Cardiac muscle cell (in vitro differentiated cells and primary cell): ENCODE measurements around the gene ALPL. TPM values are rescaled to one million over a fixed set of nuclear protein-coding genes. Genes with fewer than 3 reads are reported as not detected.
A peak's percentile ranks its signal among the peaks of the same experiment; 100 is the strongest.

Source experiments
- DNase-seq, 2 donors: peaks; one replicate each; pipeline versions ENCODE4 v3.0.0 to v3.0.0-alpha.2; 2010 to 2017; ENCODE audit warnings: low read depth in 1 of 2, low spot score in 1 of 2
- H3K27ac ChIP-seq: fragments of 200-600 bp; sonication (generic); 2 replicates; pipeline ENCODE4 v1.5.1; 2016
- H3K27me3 ChIP-seq: fragments of 200-600 bp; sonication (generic); 2 replicates; pipeline ENCODE4 v1.6.0; 2016; ENCODE audit warnings: control low read depth
- H3K36me3 ChIP-seq: fragments of 200-600 bp; sonication (generic); 2 replicates; pipeline ENCODE4 v1.5.1; 2016; ENCODE audit warnings: control low read depth
- H3K4me1 ChIP-seq: fragments of 200-600 bp; sonication (generic); 2 replicates; pipeline ENCODE4 v1.8.1; 2017; ENCODE audit warnings: low read depth, mild to moderate bottlenecking, mixed run types
- H3K4me3 ChIP-seq: fragments of 200-600 bp; sonication (generic); 2 replicates; pipeline ENCODE4 v1.5.1; 2016; ENCODE audit warnings: mild to moderate bottlenecking
- H3K9me3 ChIP-seq: fragments of 200-600 bp; sonication (generic); 2 replicates; pipeline ENCODE4 v1.5.1; 2017; ENCODE audit warnings: low read depth, mild to moderate bottlenecking, control low read depth
- CTCF ChIP-seq: IDR thresholded peaks from 2 replicates; pipeline ENCODE4 v1.5.1; 2012; ENCODE audit warnings: low read depth, mild to moderate bottlenecking, low read length
- polyA plus RNA-seq: library from polyadenylated mRNA; unstranded; fragments of >200 nt; fragmentation: Nextera tagmentation; extraction: Ambion mirVana; gene quantifications from 2 replicates; pipeline ENCODE4 v1.2.1, GENCODE V29; 2016
- total RNA-seq: library from RNA; depleted of rRNA; stranded (reverse); fragments of >200 nt; gene quantifications from 2 replicates; pipeline ENCODE4 v1.2.3, GENCODE V29; 2016

ALPL gene
- total and polyA plus RNA-seq, 2 experiments from 2014 or later, result 0.21 to 0.27 TPM

GRCh38 chr1:21590934-21591333 is 81.7 kb downstream of the ALPL start:
- Histone ChIP-seq H3K4me3 (no peak overlapping the region), H3K36me3 (no peaks in the 10 kb centered on the region)
- no peak for TF ChIP-seq CTCF

GRCh38 chr1:21592086-21592865 is 83.1 kb downstream of the ALPL start:
- Histone ChIP-seq H3K9me3 (no peaks in the 10 kb centered on the region), H3K27me3 (no peaks in the 10 kb centered on the region), H3K27ac (no peak overlapping the region), H3K36me3 (no peaks in the 10 kb centered on the region), H3K4me3 (no peak overlapping the region), H3K4me1 (no peaks in the 10 kb centered on the region)
- TF ChIP-seq CTCF, result no peak
- DNase-seq, result no peak

More at GRCh38 chr1:21590934-21591333, 81.7 kb downstream of the ALPL start:
- Histone ChIP-seq H3K4me1 (no peaks in the 10 kb centered on the region), H3K27ac (no peak overlapping the region), H3K9me3 (no peaks in the 10 kb centered on the region), H3K27me3 (no peaks in the 10 kb centered on the region)
- no peak for DNase-seq

- no peaks in the 10 kb centered on the region for H3K4me1 ChIP-seq
- H3K36me3 ChIP-seq, result no peaks in the 10 kb centered on the region
- no peaks in the 10 kb centered on the region for H3K27me3 ChIP-seq
- no peak overlapping the region for H3K4me3 ChIP-seq
- no peak for DNase-seq
- no peaks in the 10 kb centered on the region for H3K9me3 ChIP-seq
- no peak for TF ChIP-seq CTCF
- H3K27ac ChIP-seq, result no peak overlapping the region
These were observed 84.0 kb downstream of the ALPL start for GRCh38 chr1:21593231-21593630.

- H3K27me3 ChIP-seq, result no peaks in the 10 kb centered on the region
- DNase-seq, result peak in 1 of 2 donors; percentile 21
- no peak for TF ChIP-seq CTCF
- no peak overlapping the region for H3K27ac ChIP-seq
- H3K36me3 ChIP-seq, result no peaks in the 10 kb centered on the region
- no peaks in the 10 kb centered on the region for H3K9me3 ChIP-seq
- no peak overlapping the region for H3K4me3 ChIP-seq
- no peaks in the 10 kb centered on the region for H3K4me1 ChIP-seq
These were observed 85.3 kb downstream of the ALPL start for GRCh38 chr1:21594501-21594900.

GRCh38 chr1:21594935-21595897 is 86.0 kb downstream of the ALPL start:
- peak; percentile 84 for TF ChIP-seq CTCF
- Histone ChIP-seq H3K9me3 (no peaks in the 10 kb centered on the region), H3K27me3 (no peaks in the 10 kb centered on the region), H3K27ac (no peak overlapping the region), H3K4me1 (no peaks in the 10 kb centered on the region), H3K4me3 (no peak overlapping the region), H3K36me3 (no peaks in the 10 kb centered on the region)
- DNase-seq, result peak; percentile 39 to 62
